ENCODE results near the gene HCN2. TPM values are rescaled to one million over a fixed set of nuclear protein-coding genes. Genes with fewer than 3 reads are reported as not detected.
A peak's percentile ranks its signal among the peaks of the same experiment; 100 is the strongest.

The HCN2 gene
- total and polyA plus RNA-seq, 2 of the 13 experiments (the other 11 are each of a cell fraction or from before 2014, with no cell fraction given): 0.01 TPM; not detected in 1

DNA sequence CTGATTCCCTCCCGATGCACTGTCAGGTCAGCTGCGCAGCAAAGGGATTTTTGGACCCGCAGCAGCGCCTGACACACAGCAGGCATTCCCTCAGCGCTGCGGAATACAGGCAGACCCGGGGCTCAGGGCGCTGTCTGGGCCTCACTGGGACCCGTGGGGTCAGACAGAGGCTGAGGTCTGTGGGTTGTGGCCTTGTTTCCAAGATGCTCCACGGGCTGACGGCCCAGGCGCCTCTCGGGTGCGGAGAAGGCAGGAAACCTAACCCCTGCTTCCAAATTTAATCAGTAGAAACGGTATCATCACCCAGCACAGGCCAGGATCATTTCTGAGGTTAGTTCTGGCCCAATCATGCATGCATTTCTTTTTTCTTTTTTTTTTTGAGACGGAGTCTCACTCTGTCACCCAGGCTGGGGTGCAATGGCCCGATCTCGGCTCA is 74.0 kb downstream of the HCN2 start (continued):
- TF ChIP-seq TOPORS (CRISPR knock-in tag; IDR thresholded peaks at IDR 0.05) (no peak), ZNF766 (CRISPR knock-in tag; IDR thresholded peaks at IDR 0.05; ENCODE audit: borderline replicate concordance) (no peak), KAT2B (IDR thresholded peaks at IDR 0.05; ENCODE audit: borderline replicate concordance, low read depth, low read length) (no peak), ZNF644 (CRISPR knock-in tag; IDR thresholded peaks at IDR 0.05; ENCODE audit: low read depth) (no peak), PHF8 (CRISPR knock-in tag; IDR thresholded peaks at IDR 0.05) (0 out of 2 replicates have a peak, but pooled peaks have one; percentile 2), CBFB (CRISPR knock-in tag; IDR thresholded peaks at IDR 0.05) (no peak), NFKBIZ (CRISPR knock-in tag; IDR thresholded peaks at IDR 0.05) (0 out of 2 replicates have a peak, but pooled peaks have one; percentile 36), IRF2 (CRISPR knock-in tag; IDR thresholded peaks at IDR 0.05) (0 out of 2 replicates have a peak, but pooled peaks have one; percentile 7), ZNF234 (CRISPR knock-in tag; conservative IDR thresholded peaks at IDR 0.05) (no peak), ZNF572 (CRISPR knock-in tag; IDR thresholded peaks at IDR 0.05) (0 out of 2 replicates have a peak, but pooled peaks have one; percentile 49), NFATC3 (CRISPR knock-in tag; IDR thresholded peaks at IDR 0.05) (no peak), TARDBP (CRISPR knock-in tag; IDR thresholded peaks at IDR 0.05) (no peak), SRSF4 (IDR thresholded peaks at IDR 0.05; ENCODE audit: low read depth, low read length, poor library complexity, severe bottlenecking) (no peak)
- TF ChIP-seq, protein P1, sequence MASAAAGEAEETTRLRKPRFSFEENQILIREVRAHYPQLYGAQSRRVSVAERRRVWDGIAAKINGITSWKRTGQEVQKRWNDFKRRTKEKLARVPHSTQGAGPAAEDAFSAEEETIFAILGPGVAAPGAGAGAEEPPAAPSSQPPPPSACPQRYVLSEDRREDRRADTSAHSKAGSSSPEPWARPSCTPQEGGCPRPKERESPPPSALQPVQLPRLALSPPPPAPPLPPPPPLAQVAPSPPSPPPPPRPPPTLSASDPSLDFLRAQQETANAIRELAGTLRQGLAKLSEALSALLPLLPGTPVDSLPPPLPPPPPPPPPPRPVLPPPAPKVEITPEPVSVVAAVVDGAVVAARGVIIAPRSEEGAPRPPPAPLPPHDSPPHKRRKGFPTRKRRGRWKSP (CRISPR knock-in tag; IDR thresholded peaks at IDR 0.05): no peak; the same call in 1 of the 2 replicates
- TF ChIP-seq, protein P2, sequence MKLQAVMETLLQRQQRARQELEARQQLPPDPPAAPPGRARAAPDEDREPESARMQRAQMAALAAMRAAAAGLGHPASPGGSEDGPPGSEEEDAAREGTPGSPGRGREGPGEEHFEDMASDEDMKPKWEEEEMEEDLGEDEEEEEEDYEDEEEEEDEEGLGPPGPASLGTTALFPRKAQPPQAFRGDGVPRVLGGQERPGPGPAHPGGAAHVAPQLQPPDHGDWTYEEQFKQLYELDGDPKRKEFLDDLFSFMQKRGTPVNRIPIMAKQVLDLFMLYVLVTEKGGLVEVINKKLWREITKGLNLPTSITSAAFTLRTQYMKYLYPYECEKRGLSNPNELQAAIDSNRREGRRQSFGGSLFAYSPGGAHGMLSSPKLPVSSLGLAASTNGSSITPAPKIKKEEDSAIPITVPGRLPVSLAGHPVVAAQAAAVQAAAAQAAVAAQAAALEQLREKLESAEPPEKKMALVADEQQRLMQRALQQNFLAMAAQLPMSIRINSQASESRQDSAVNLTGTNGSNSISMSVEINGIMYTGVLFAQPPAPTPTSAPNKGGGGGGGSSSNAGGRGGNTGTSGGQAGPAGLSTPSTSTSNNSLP (IDR thresholded peaks at IDR 0.05; ENCODE audit: low read depth, low read length): no peak
- TF ChIP-seq, protein P3, sequence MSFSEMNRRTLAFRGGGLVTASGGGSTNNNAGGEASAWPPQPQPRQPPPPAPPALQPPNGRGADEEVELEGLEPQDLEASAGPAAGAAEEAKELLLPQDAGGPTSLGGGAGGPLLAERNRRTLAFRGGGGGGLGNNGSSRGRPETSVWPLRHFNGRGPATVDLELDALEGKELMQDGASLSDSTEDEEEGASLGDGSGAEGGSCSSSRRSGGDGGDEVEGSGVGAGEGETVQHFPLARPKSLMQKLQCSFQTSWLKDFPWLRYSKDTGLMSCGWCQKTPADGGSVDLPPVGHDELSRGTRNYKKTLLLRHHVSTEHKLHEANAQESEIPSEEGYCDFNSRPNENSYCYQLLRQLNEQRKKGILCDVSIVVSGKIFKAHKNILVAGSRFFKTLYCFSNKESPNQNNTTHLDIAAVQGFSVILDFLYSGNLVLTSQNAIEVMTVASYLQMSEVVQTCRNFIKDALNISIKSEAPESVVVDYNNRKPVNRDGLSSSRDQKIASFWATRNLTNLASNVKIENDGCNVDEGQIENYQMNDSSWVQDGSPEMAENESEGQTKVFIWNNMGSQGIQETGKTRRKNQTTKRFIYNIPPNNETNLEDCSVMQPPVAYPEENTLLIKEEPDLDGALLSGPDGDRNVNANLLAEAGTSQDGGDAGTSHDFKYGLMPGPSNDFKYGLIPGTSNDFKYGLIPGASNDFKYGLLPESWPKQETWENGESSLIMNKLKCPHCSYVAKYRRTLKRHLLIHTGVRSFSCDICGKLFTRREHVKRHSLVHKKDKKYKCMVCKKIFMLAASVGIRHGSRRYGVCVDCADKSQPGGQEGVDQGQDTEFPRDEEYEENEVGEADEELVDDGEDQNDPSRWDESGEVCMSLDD (CRISPR knock-in tag; IDR thresholded peaks at IDR 0.05; ENCODE audit: borderline replicate concordance): no peak
- TF ChIP-seq, protein P4, sequence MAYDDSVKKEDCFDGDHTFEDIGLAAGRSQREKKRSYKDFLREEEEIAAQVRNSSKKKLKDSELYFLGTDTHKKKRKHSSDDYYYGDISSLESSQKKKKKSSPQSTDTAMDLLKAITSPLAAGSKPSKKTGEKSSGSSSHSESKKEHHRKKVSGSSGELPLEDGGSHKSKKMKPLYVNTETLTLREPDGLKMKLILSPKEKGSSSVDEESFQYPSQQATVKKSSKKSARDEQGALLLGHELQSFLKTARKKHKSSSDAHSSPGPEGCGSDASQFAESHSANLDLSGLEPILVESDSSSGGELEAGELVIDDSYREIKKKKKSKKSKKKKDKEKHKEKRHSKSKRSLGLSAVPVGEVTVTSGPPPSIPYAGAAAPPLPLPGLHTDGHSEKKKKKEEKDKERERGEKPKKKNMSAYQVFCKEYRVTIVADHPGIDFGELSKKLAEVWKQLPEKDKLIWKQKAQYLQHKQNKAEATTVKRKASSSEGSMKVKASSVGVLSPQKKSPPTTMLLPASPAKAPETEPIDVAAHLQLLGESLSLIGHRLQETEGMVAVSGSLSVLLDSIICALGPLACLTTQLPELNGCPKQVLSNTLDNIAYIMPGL (CRISPR knock-in tag; IDR thresholded peaks at IDR 0.05; ENCODE audit: borderline replicate concordance in 1 of 2, low read depth in 1 of 2): 0 out of 4 replicates have a peak, but pooled peaks of 1 of the 2 experiments have one; percentile 12
- TF ChIP-seq, protein P5, sequence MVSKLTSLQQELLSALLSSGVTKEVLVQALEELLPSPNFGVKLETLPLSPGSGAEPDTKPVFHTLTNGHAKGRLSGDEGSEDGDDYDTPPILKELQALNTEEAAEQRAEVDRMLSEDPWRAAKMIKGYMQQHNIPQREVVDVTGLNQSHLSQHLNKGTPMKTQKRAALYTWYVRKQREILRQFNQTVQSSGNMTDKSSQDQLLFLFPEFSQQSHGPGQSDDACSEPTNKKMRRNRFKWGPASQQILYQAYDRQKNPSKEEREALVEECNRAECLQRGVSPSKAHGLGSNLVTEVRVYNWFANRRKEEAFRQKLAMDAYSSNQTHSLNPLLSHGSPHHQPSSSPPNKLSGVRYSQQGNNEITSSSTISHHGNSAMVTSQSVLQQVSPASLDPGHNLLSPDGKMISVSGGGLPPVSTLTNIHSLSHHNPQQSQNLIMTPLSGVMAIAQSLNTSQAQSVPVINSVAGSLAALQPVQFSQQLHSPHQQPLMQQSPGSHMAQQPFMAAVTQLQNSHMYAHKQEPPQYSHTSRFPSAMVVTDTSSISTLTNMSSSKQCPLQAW (CRISPR knock-in tag; IDR thresholded peaks at IDR 0.05): 0 out of 2 replicates have a peak, but pooled peaks have one; percentile 2

All from HepG2 (cell line).